GM19240 (cell line): ENCODE results near the gene ZAP70.

ENCODE experiments used
- DNase-seq: peaks from one replicate; pipeline ENCODE4 v3.0.0; 2011; ENCODE audit warnings: low spot score; ENCODE audit not compliant: insufficient read length

Gene ZAP70

GRCh38 chr2:97747716-97748115 lies 34.3 kb downstream of the ZAP70 start:
- DNase-seq, result no peak

GRCh38 chr2:97749581-97749980 lies 36.2 kb downstream of the ZAP70 start:
- no peak for DNase-seq

GRCh38 chr2:97750017-97750416 lies 36.6 kb downstream of the ZAP70 start:
- DNase-seq, result no peak

GRCh38 chr2:97751752-97752151 lies 38.4 kb downstream of the ZAP70 start:
- DNase-seq, result no peak

- DNase-seq, result no peak
These were observed 39.3 kb downstream of the ZAP70 start for GRCh38 chr2:97752342-97753334.

- no peak for DNase-seq
These were observed 41.4 kb downstream of the ZAP70 start for GRCh38 chr2:97754690-97755346.

- no peak for DNase-seq
These were observed 42.1 kb downstream of the ZAP70 start for GRCh38 chr2:97755491-97755890.

- DNase-seq, result no peak
These were observed 43.7 kb downstream of the ZAP70 start for GRCh38 chr2:97757062-97757461.

- no peak for DNase-seq
These were observed 44.8 kb downstream of the ZAP70 start for GRCh38 chr2:97758131-97758705.

- DNase-seq, result no peak
These were observed 46.5 kb downstream of the ZAP70 start for GRCh38 chr2:97759727-97760407.

GRCh38 chr2:97760480-97761049 lies 47.2 kb downstream of the ZAP70 start:
- no peak for DNase-seq

GRCh38 chr2:97761192-97761591 lies 47.8 kb downstream of the ZAP70 start:
- DNase-seq, result no peak

- no peak for DNase-seq
These were observed 49.9 kb downstream of the ZAP70 start for GRCh38 chr2:97763176-97763845.

GRCh38 chr2:97764559-97765263 lies 51.3 kb downstream of the ZAP70 start:
- no peak for DNase-seq

GRCh38 chr2:97765933-97766332 lies 52.6 kb downstream of the ZAP70 start:
- DNase-seq, result no peak

GRCh38 chr2:97766567-97766966 lies 53.2 kb downstream of the ZAP70 start:
- no peak for DNase-seq

- DNase-seq, result no peak
These were observed 55.9 kb downstream of the ZAP70 start for GRCh38 chr2:97769308-97769707.

- DNase-seq, result no peak
These were observed 56.3 kb downstream of the ZAP70 start for GRCh38 chr2:97769711-97770110.

- DNase-seq, result no peak
These were observed 57.1 kb downstream of the ZAP70 start for GRCh38 chr2:97770445-97770844.

- no peak for DNase-seq
These were observed 61.0 kb downstream of the ZAP70 start for GRCh38 chr2:97774425-97774824.
